Activated CD4-positive, alpha-beta T cell treated with anti-CD3 and anti-CD28 coated beads, Interleukin-2, Interleukin-4, amounts not matched to agents 100 ng/mL and 50 ng/mL, durations not matched to agents 16 hours and 8 hours (primary cell): ENCODE measurements around the gene C4B.

Experiments
- DNase-seq: peaks from one replicate; pipeline ENCODE4 v3.0.0-alpha.2; 2020; ENCODE audit warnings: low spot score

Gene C4B

DNA sequence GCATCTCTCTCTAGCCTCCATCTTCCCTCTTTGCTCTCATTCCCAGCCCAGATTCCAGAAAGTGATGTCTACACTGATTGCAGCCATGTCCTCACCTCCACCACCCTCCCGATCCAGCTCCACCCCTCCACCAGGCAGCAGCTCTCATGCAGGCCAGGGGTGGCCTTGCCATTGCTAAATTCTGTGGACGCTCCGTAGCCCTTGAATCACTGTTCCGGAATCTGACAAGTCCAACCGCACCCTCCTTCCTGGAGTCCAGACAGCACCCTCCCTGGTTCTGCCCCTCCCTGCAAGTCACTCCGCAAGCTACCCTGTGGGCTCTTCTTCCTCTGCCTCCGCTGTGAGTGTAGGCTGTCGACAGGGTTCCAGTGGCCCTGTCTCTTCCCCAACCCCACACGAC lies 68.3 kb downstream of the C4B start:
- no peak for DNase-seq

DNA sequence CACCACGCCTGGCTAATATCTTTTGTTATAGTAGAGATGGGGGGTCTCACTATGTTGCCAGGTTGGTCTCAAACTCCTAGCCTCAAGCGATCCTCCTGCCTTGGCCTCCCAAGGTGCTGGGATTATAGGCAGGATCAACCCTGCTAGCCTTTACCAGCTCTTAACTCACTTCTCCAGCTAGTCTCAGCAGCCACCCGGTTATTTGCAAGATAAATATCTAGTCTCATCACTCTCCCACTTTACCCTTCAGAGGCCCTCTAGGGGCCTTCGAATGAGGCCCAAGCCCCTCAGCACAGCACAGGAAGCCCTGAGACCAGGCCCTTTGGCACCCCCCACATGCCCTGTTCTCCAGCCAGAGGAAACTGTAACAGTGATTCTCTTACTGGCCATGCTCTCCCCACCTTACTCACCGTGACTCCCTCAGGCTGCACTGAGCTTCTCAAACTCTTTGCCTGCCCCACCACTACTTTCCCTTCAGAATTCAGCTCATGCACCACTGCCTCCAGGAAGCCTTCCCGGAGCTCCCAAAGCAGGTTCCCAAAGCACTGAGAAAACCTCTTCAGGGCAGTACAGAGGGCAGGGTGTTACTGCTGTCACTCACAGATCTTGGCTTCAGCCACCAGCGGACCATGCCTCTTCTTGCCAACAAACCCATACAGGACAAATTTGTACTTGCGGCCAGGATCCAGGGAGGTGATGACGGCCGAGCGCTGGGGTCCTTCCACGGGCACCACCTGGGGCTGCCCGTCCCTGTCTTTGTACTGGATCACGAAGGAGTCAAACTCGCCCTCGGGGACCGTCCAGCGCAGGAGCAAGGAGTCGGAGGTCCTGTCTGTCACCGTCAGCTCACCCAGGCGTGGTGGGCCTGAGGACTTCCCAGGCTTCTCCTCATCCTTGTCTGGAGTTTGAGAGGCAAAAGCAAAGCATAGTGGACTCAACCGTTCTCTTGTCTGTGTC lies 69.5 kb downstream of the C4B start:
- DNase-seq = no peak

DNA sequence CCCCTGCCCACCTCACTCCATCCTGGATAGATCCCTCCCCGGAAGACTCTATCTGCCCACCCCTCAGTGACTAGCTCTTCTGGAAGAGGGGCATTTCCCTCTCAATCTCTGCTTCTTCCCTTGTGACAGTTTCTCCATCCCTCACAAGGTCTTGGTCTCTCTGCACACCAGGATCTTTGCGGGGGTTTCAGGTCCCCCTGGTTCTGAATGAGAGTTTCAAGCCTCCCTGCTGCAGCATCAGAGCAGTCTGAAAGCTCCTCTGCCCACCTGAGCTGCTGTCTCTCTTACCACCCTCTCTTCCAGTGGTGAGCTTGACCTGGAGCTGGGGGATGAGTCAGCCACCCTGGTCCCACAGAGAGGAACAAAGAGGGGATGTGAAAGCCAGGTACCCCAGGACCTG lies 70.2 kb downstream of the C4B start:
- no peak for DNase-seq
